H1 (cell line): Measurements from ENCODE around the gene GP5. TPM values are rescaled to one million over a fixed set of nuclear protein-coding genes. Genes with fewer than 3 reads are reported as not detected.
A peak's percentile ranks its signal among the peaks of the same experiment; 100 is the strongest.

Experiments
- CTCF ChIA-PET: fragments of 300-600 bp; sonication (Branson Sonifier 250); formaldehyde crosslinking; loops from one replicate; lab custom pipeline; 2021; ENCODE audit not compliant: partially characterized antibody; lab: Charles Lee
- POLR2A ChIA-PET: fragments of 300-600 bp; sonication (Branson Sonifier 250); formaldehyde crosslinking; loops from one replicate; lab custom pipeline; 2021; ENCODE audit warnings: inconsistent platforms; ENCODE audit not compliant: partially characterized antibody; lab: Charles Lee
- DNase-seq, 2 experiments: peaks; one replicate each; pipeline versions ENCODE4 v3.0.0 to v3.0.0-alpha.2; 2010 to 2022; ENCODE audit warnings: low spot score in 2 of 2, low read depth in 1 of 2, mixed read lengths in 1 of 2
- FAIRE-seq: peaks from 2 replicates; lab custom pipeline; 2011; peaks lifted over from hg19 to GRCh38; lab: Jason Lieb, UNC
- H2AFZ ChIP-seq: 2 replicates; pipeline ENCODE4 v1.8.1; 2012; ENCODE audit warnings: low read length, inconsistent platforms
- H2AK5ac ChIP-seq: 2 replicates; pipeline ENCODE4 v1.6.1; 2013; ENCODE audit warnings: low read depth, low read length
- H2BK120ac ChIP-seq: replicated peaks from 2 replicates; pipeline ENCODE3; 2013; ENCODE audit warnings: low read depth, low read length, inconsistent platforms
- H2BK12ac ChIP-seq: 2 replicates; pipeline ENCODE4 v1.6.1; 2013; ENCODE audit warnings: low read depth, low read length
- H2BK15ac ChIP-seq: 2 replicates; pipeline ENCODE4 v1.6.1; 2013; ENCODE audit warnings: low read length
- H2BK20ac ChIP-seq: 2 replicates; pipeline ENCODE4 v1.6.1; 2013; ENCODE audit warnings: low read length
- H2BK5ac ChIP-seq: 2 replicates; pipeline ENCODE4 v1.6.1; 2013; ENCODE audit warnings: low read depth, low read length
- H3K14ac ChIP-seq: 2 replicates; pipeline ENCODE4 v1.6.1; 2013; ENCODE audit warnings: inconsistent platforms; ENCODE audit not compliant: insufficient read length
- H3K18ac ChIP-seq: 2 replicates; pipeline ENCODE4 v1.6.1; 2013; ENCODE audit warnings: low read length; ENCODE audit errors: extremely low read depth
- H3K23ac ChIP-seq: 2 replicates; pipeline ENCODE4 v1.6.1; 2013; ENCODE audit warnings: inconsistent platforms; ENCODE audit not compliant: insufficient read length
- H3K23me2 ChIP-seq: 2 replicates; pipeline ENCODE4 v1.6.1; 2013; ENCODE audit warnings: low read depth, low read length
- H3K27ac ChIP-seq: 2 replicates; pipeline ENCODE4 v1.6.1; 2011; ENCODE audit warnings: low read depth, low read length, inconsistent platforms
- H3K27me3 ChIP-seq, 4 experiments: replicated peaks in 1 of 4; 1 replicate in 1 of 4; 2 replicates in 3 of 4; pipeline versions ENCODE4 v1.6.1 to v1.8.1; 2011 to 2013; ENCODE audit warnings: low read length in 3 of 4, mild to moderate bottlenecking in 3 of 4, inconsistent platforms in 2 of 4, mixed read lengths in 2 of 4, moderate library complexity in 1 of 4; ENCODE audit not compliant: control insufficient read depth in 3 of 4, insufficient read depth in 3 of 4; ENCODE audit errors: extremely low read depth in 1 of 4
- H3K36me3 ChIP-seq, 4 experiments: 2 replicates each; pipeline versions ENCODE4 v1.6.1 to v1.8.1; 2011 to 2013; ENCODE audit warnings: mild to moderate bottlenecking in 4 of 4, low read length in 3 of 4, moderate library complexity in 2 of 4, control low read depth in 1 of 4, inconsistent platforms in 1 of 4; ENCODE audit not compliant: insufficient read depth in 4 of 4, control insufficient read depth in 2 of 4
- H3K4ac ChIP-seq: replicated peaks from 2 replicates; pipeline ENCODE3; 2013; ENCODE audit warnings: low read length, low read depth, mixed read lengths, inconsistent platforms; ENCODE audit not compliant: insufficient read length
- H3K4me1 ChIP-seq, 4 experiments: replicated peaks in 1 of 4; 1 replicate in 1 of 4; 2 replicates in 3 of 4; pipeline versions ENCODE4 v1.6.1 to v1.8.1; 2011 to 2013; ENCODE audit warnings: low read length in 3 of 4, inconsistent platforms in 2 of 4, mixed read lengths in 1 of 4; ENCODE audit not compliant: insufficient read depth in 4 of 4, control insufficient read depth in 3 of 4
- H3K4me2 ChIP-seq, 2 experiments: 2 replicates each; pipeline versions ENCODE4 v1.6.1 to v1.8.1; 2011 to 2013; ENCODE audit warnings: low read depth in 2 of 2, low read length in 2 of 2, control low read depth in 1 of 2, inconsistent platforms in 1 of 2, mild to moderate bottlenecking in 1 of 2; ENCODE audit not compliant: insufficient read depth in 1 of 2
- H3K4me3 ChIP-seq, 4 experiments: fragments of 200-600, 300-600 bp in 1 of 4; sonication (generic), shearing (Covaris generic), sonication (Bioruptor Twin) in 1 of 4; 2 replicates each; pipeline versions ENCODE4 v1.5.1 to v1.8.1; 2011 to 2016; ENCODE audit warnings: low read length in 4 of 4, low read depth in 3 of 4, control low read depth in 2 of 4, inconsistent platforms in 2 of 4, mild to moderate bottlenecking in 2 of 4, mixed read lengths in 1 of 4, moderate library complexity in 1 of 4; ENCODE audit not compliant: insufficient read depth in 2 of 4; ENCODE audit errors: extremely low read depth in 1 of 4
- H3K56ac ChIP-seq: replicated peaks from 2 replicates; pipeline ENCODE3; 2013; ENCODE audit warnings: low read depth, mild to moderate bottlenecking, mixed read lengths, low read length, inconsistent platforms; ENCODE audit not compliant: insufficient read length
- H3K79me1 ChIP-seq: 2 replicates; pipeline ENCODE4 v1.6.1; 2013; ENCODE audit warnings: low read depth, low read length, control low read depth
- H3K79me2 ChIP-seq, 2 experiments: 2 replicates each; pipeline versions ENCODE4 v1.6.1 to v1.8.1; 2012 to 2013; ENCODE audit warnings: low read length in 2 of 2, mild to moderate bottlenecking in 2 of 2, inconsistent platforms in 1 of 2; ENCODE audit not compliant: insufficient read depth in 2 of 2, control insufficient read depth in 1 of 2
- H3K9ac ChIP-seq, 4 experiments: replicated peaks in 1 of 4; 1 replicate in 1 of 4; 2 replicates in 3 of 4; pipeline versions ENCODE4 v1.6.1 to v1.8.1; 2011 to 2013; ENCODE audit warnings: low read depth in 3 of 4, low read length in 3 of 4, control low read depth in 2 of 4, mild to moderate bottlenecking in 2 of 4, moderate library complexity in 2 of 4, inconsistent platforms in 1 of 4; ENCODE audit errors: extremely low read depth in 1 of 4
- H3K9me3 ChIP-seq, 2 experiments: 2 replicates each; pipeline versions ENCODE4 v1.6.1 to v1.8.1; 2012 to 2013; ENCODE audit warnings: mild to moderate bottlenecking in 2 of 2, moderate library complexity in 2 of 2, control low read depth in 1 of 2, inconsistent platforms in 1 of 2, low read depth in 1 of 2, low read length in 1 of 2, mixed read lengths in 1 of 2; ENCODE audit not compliant: insufficient read depth in 2 of 2
- H4K20me1 ChIP-seq, 2 experiments: replicated peaks in 1 of 2; 2 replicates each; pipeline versions ENCODE3 to v1.8.1; 2011 to 2013; ENCODE audit warnings: inconsistent platforms in 2 of 2, low read length in 2 of 2, mild to moderate bottlenecking in 1 of 2; ENCODE audit not compliant: insufficient read depth in 2 of 2, control insufficient read depth in 1 of 2
- H4K5ac ChIP-seq: 2 replicates; pipeline ENCODE4 v1.6.1; 2013; ENCODE audit warnings: low read length, low read depth, mixed read lengths, inconsistent platforms; ENCODE audit not compliant: insufficient read length
- H4K8ac ChIP-seq: 2 replicates; pipeline ENCODE4 v1.8.0; 2013; ENCODE audit warnings: mild to moderate bottlenecking, moderate library complexity, low read length, inconsistent platforms; ENCODE audit not compliant: insufficient read depth; ENCODE audit errors: extremely low read depth
- H4K91ac ChIP-seq: replicated peaks from 2 replicates; pipeline ENCODE3; 2013; ENCODE audit warnings: low read length, mixed read lengths, inconsistent platforms; ENCODE audit not compliant: insufficient read length
- EZH2 ChIP-seq: fragments of 200-600 bp; sonication (generic); IDR thresholded peaks from 2 replicates; pipeline ENCODE4 v1.7.1; 2012; ENCODE audit warnings: low read depth, mild to moderate bottlenecking, moderate library complexity, low read length, inconsistent platforms; ENCODE audit not compliant: severe bottlenecking
- HDAC2 ChIP-seq, 2 experiments: fragments of 300-600 bp in 1 of 2; sonication (generic) in 1 of 2; IDR thresholded peaks; 2 replicates each; pipeline ENCODE4 v1.6.1; 2011 to 2012; ENCODE audit warnings: low read depth in 2 of 2, low read length in 2 of 2, mild to moderate bottlenecking in 2 of 2, moderate library complexity in 2 of 2, borderline replicate concordance in 1 of 2, inconsistent platforms in 1 of 2
- NRF1 ChIP-seq: IDR thresholded peaks from 2 replicates; pipeline ENCODE4 v1.6.1; 2011; ENCODE audit warnings: mild to moderate bottlenecking, low read depth, low read length, improper control_type of control experiment
- PHF8 ChIP-seq: fragments of 200-600 bp; sonication (generic); conservative IDR thresholded peaks from 2 replicates; pipeline ENCODE4 v1.7.1; 2012; ENCODE audit warnings: low read depth, mild to moderate bottlenecking, inconsistent platforms, low read length, moderate library complexity
- POU5F1 ChIP-seq: IDR thresholded peaks from 2 replicates; pipeline ENCODE4 v1.6.1; 2011; ENCODE audit warnings: low read depth, mild to moderate bottlenecking, low read length, moderate library complexity
- RFX5 ChIP-seq: IDR thresholded peaks from 2 replicates; pipeline ENCODE4 v1.6.1; 2011; ENCODE audit warnings: low read depth, low read length, improper control_type of control experiment, borderline replicate concordance
- TAF1 ChIP-seq: IDR thresholded peaks from 2 replicates; pipeline ENCODE4 v1.6.1; 2011; ENCODE audit warnings: mild to moderate bottlenecking, low read depth, low read length
- TEAD4 ChIP-seq: IDR thresholded peaks from 2 replicates; pipeline ENCODE4 v1.6.1; 2012; ENCODE audit warnings: low read depth, low read length, inconsistent platforms, mixed read lengths
- WGBS, 2 experiments: shearing (Covaris generic) in 1 of 2; methylation state at CpG; one replicate each; pipeline versions ENCODE4 v1.1.6 to v1.1.7; 2013 to 2015; ENCODE audit warnings: low lambda C conversion rate in 2 of 2, mixed read lengths in 2 of 2, inconsistent platforms in 1 of 2, low coverage in 1 of 2, missing lambda C conversion rate in 1 of 2; ENCODE audit not compliant: insufficient replicate concordance in 2 of 2, insufficient coverage in 1 of 2, insufficient read length in 1 of 2; ENCODE audit errors: extremely low coverage in 1 of 2, missing lambda C conversion rate in 1 of 2; 5-methylcytosine and 5-hydroxymethylcytosine counted together
- polyA plus RNA-seq, 7 experiments: library from polyadenylated mRNA; depleted of rRNA in 3 of 7; stranded (reverse) in 5 of 7; unstranded in 2 of 7; fragments of >200 nt in 5 of 7; fragments of 200-250 nt in 2 of 7; gene quantifications; 1 replicate in 5 of 7; 2 replicates in 1 of 7; 4 replicates in 1 of 7; pipeline versions ENCODE4 v1.2.1 to v1.2.3, GENCODE V29; 2011 to 2013; ENCODE audit warnings: missing spikeins in 2 of 7, mixed read lengths in 2 of 7
- total RNA-seq: library from RNA; stranded (reverse); fragmentation: NEBNext Ultra II Directional; extraction: Animal tissue kit (Norgen Biotek cat#: 25700); gene quantifications from 2 replicates; pipeline ENCODE4 v1.2.1, GENCODE V29; 2021
- TF ChIP-seq, protein P1 (sequence below): IDR thresholded peaks from 2 replicates; pipeline ENCODE4 v1.6.1; 2011; ENCODE audit warnings: low read length, improper control_type of control experiment

Gene GP5
- total and polyA plus RNA-seq, 2 of the 8 experiments (the other 6 are each of a cell fraction or from before 2014, with no cell fraction given), result 0.13 to 0.14 TPM

DNA sequence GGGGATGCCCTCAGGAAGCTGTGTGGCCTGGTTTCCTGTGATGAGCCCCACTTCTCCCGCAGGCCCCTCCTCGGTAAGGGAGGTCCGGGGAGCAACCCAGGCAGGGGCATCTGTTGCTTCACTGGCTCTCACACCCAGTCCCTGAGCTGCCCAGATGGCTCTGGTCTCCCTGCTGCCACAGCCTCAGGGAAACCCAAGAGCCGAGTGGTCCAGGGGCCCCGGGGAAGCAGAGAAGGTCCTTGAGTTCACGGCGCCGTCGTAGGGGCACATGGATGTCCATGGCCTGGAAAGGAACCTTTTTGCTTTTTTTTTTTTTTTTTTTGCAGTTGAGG lies 16.2 kb downstream of the GP5 start:
- Histone ChIP-seq H3K9me3 (no peaks in the 10 kb centered on the region), H2BK20ac (no peak overlapping the region), H3K27me3 (no peaks in the 10 kb centered on the region; a peak in 1 of 7 replicates), H3K56ac (no peak overlapping the region), H2BK5ac (no peak overlapping the region), H4K20me1 (no peaks in the 10 kb centered on the region), H3K23ac (no peak overlapping the region), H4K8ac (no peak overlapping the region), H4K91ac (no peak overlapping the region), H3K4me1 (peaks cover 0 to 10% (median 6%) of the 10 kb centered on the region in 4 experiments; a peak in 6 of 7 replicates), H2BK12ac (no peak overlapping the region), H3K4me2 (no peak overlapping the region), H3K4ac (no peak overlapping the region), H2BK120ac (no peak overlapping the region), H3K18ac (no peak overlapping the region), H3K79me1 (no peaks in the 10 kb centered on the region), H2BK15ac (no peak overlapping the region), H3K9ac (no peak overlapping the region), H3K79me2 (no peaks in the 10 kb centered on the region), H2AFZ (no peak overlapping the region), H3K36me3 (no peaks in the 10 kb centered on the region), H2AK5ac (no peak overlapping the region), H3K4me3 (no peak overlapping the region; a peak in 1 of 8 replicates), H3K27ac (no peak overlapping the region), H3K14ac (no peak overlapping the region), H3K23me2 (no peaks in the 10 kb centered on the region), H4K5ac (no peak overlapping the region)
- FAIRE-seq (no peak), DNase-seq (peak in 1 of 2 experiments; percentile 53)
- ChIA-PET CTCF (interaction anchor here (0.6 to 1.8 kb wide), 6 partner anchors 12 to 581 kb away, joined by 3 to 6 read pairs (median 4); no protein-coding TSS in a partner anchor), POLR2A (interaction anchor here (0.9 to 2.0 kb wide), 3 partner anchors 12 to 19 kb away, joined by 3 to 8 read pairs (median 6); partner anchors contain the start of gene LRRC15)
- TF ChIP-seq TEAD4 (no peak), TAF1 (no peak), NRF1 (no peak), RFX5 (no peak), POU5F1 (no peak), HDAC2 (IDR thresholded peaks at IDR 0.05; ENCODE audit: borderline replicate concordance in 1 of 2, low read depth in 2 of 2, low read length in 2 of 2) (no peak), EZH2 (no peak), PHF8 (no peak)
- TF ChIP-seq, protein P1, sequence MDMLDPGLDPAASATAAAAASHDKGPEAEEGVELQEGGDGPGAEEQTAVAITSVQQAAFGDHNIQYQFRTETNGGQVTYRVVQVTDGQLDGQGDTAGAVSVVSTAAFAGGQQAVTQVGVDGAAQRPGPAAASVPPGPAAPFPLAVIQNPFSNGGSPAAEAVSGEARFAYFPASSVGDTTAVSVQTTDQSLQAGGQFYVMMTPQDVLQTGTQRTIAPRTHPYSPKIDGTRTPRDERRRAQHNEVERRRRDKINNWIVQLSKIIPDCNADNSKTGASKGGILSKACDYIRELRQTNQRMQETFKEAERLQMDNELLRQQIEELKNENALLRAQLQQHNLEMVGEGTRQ, result no peak
- 97% methylated on average over 9 of the region's 9 CpGs; no CpG with 5 or more reads in 1 of the 2 experiments for WGBS, 2 experiments
